GM12875 (cell line): Measurements from ENCODE around the gene FAM83E.

Source experiments
- H3K4me3 ChIP-seq: one replicate; pipeline ENCODE4 v1.5.1; 2011; ENCODE audit warnings: low read depth, low read length, control low read depth
- CTCF ChIP-seq: IDR thresholded peaks from 2 replicates; pipeline ENCODE4 v1.5.1; 2011; ENCODE audit warnings: low read depth, mild to moderate bottlenecking, control low read depth, inconsistent platforms, low read length, moderate library complexity, borderline replicate concordance; ENCODE audit not compliant: insufficient read depth

Gene FAM83E

GRCh38 chr19:48618916-48619691 lies 4.2 kb upstream of the FAM83E start, which contains the start of the genes RPL18 and SPHK2:
Gene RPL18 (minus strand): TSS chr19:48619178. CDS start chr19:48619143, 35 bp downstream.
Gene SPHK2 (plus strand): TSS chr19:48619506. CDS start chr19:48620515, 1,009 bp downstream.
- TF ChIP-seq CTCF = no peak
- H3K4me3 ChIP-seq = peak within 1 kb of the TSS; percentile 96

GRCh38 chr19:48618278-48618915 lies 3.5 kb upstream of the FAM83E start:
- H3K4me3 ChIP-seq = peak overlapping the region; percentile 96
- no peak for TF ChIP-seq CTCF

- peak overlapping the region; percentile 96 for H3K4me3 ChIP-seq
- TF ChIP-seq CTCF = no peak
These were observed 2.5 kb upstream of the FAM83E start for GRCh38 chr19:48617146-48617937.

GRCh38 chr19:48616491-48617056 lies 1.7 kb upstream of the FAM83E start:
- no peak overlapping the region for H3K4me3 ChIP-seq
- no peak for TF ChIP-seq CTCF

- TF ChIP-seq CTCF = no peak
- no peak overlapping the region for H3K4me3 ChIP-seq
These were observed 1.2 kb upstream of the FAM83E start for GRCh38 chr19:48616041-48616436.

- H3K4me3 ChIP-seq = no peak overlapping the region
These were observed 560 bp upstream of the FAM83E start for GRCh38 chr19:48615231-48616040.

More at GRCh38 chr19:48615231-48616040, 560 bp upstream of the FAM83E start:
- no peak for TF ChIP-seq CTCF
